LNCAP (cell line): ENCODE measurements around the gene ZNF793.

Experiments
- CTCF ChIP-seq: fragments of 450-650 bp; IDR thresholded peaks from 2 replicates; pipeline ENCODE4 v1.5.1; 2017; ENCODE audit warnings: mild to moderate bottlenecking

The ZNF793 gene

GRCh38 chr19:37506387-37507166 is at the start of gene ZNF793:
Gene ZNF793, plus strand, starts transcription at chr19:37506939. Its CDS starts 16,501 bp downstream, at chr19:37523440.
- no peak for TF ChIP-seq CTCF

- no peak for TF ChIP-seq CTCF
Measured at GRCh38 chr19:37466277-37466797, 40.4 kb upstream of the ZNF793 start.

DNA sequence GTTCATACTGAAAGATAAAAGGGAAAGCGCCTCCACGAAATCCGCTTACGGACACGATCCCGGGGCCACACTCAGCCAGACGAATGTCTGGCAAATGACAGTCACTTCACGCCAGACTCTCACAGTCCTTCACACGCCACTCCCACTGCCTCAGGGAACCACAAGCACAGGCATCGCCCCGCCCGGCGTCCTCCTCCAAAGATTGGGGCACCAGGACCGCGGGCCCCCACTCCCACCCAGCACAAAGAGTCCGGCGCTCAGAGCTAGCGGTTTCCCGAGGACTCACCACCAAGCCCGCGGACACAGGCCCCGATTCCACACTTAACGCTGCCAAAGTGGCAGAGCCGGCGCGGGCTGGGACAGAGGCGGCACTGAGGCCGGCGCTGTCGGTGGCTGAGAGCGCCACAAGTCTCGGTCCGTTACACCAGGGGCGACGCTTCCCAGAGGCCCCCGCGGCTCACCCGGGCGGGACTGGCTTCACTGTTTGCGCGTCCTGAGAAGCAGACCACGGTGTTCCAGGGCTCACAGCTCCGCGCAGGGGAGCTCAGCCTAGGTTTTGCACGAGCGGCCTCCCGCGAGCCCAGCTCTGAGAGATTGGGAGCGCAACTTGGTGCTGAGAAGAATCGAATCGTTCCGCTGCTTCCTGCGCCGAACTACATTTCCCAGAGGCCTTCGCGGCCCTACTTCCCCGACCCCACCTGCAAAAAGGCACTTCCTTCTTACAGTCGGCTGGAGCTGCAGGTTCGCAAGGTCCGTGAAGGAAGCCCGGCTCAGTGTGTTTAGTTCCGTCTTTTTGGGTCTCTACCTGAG is 39.7 kb upstream of the ZNF793 start, which contains the start of gene ZNF569:
Gene ZNF569 (minus strand): TSS at position 647 of the 810 bp plus-strand sequence. CDS start 22,523 bp downstream, outside the sequence.
- no peak for TF ChIP-seq CTCF

DNA sequence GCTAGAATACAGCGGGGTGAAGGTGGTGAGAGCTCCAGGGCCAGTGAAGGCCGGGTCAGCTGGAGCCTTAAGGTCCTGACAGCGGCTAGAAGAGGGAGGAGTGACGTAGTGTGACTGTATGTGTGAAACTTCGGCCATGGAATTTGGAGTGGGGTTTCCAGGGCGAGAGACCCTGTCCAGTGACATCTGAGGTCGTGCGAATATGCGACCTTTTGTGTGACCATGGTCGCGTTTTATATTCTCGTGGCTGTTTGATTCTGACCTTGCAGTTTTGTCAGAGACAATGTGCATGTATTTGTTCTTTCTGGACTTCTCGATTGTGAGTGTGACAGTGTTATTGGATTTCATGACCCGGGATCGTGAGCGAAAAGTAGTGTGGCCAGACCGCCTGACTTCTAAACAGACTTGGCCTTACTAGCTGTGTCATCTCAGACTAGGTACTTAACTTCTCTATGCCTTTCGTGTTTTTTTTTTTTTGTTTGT is 39.1 kb upstream of the ZNF793 start:
- no peak for TF ChIP-seq CTCF

GRCh38 chr19:37468961-37469777 is 37.6 kb upstream of the ZNF793 start, which contains the start of gene ZNF570:
Gene ZNF570, plus strand, starts transcription at chr19:37469356. Its CDS starts 999 bp downstream, at chr19:37470355.
- no peak for TF ChIP-seq CTCF

GRCh38 chr19:37470216-37470615 is 36.5 kb upstream of the ZNF793 start:
- no peak for TF ChIP-seq CTCF

DNA sequence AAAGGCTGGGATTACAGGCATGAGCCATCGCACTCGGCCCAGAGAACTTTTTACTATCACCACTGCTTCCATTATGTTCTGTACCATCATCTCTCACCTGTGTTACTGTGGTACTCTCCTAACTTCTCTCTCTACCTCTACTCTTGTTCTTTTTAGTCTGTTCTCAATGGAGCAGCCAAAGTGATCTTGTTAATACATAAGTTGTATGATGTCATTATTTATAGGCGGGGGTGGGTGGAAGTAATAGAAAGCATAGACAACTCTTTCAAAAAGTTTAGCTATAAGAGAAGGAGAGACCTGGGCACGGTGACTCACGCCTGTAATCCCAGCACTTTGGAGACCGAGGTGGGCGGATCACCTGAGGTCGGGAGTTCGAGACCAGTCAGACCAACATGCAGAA is 34.6 kb upstream of the ZNF793 start:
- no peak for TF ChIP-seq CTCF
